ENCODE data around the gene HMBS. TPM values are rescaled to one million over a fixed set of nuclear protein-coding genes. Genes with fewer than 3 reads are reported as not detected.

The HMBS gene
- 3.2 and 5.4 TPM in 2 replicates for total RNA-seq

DNA sequence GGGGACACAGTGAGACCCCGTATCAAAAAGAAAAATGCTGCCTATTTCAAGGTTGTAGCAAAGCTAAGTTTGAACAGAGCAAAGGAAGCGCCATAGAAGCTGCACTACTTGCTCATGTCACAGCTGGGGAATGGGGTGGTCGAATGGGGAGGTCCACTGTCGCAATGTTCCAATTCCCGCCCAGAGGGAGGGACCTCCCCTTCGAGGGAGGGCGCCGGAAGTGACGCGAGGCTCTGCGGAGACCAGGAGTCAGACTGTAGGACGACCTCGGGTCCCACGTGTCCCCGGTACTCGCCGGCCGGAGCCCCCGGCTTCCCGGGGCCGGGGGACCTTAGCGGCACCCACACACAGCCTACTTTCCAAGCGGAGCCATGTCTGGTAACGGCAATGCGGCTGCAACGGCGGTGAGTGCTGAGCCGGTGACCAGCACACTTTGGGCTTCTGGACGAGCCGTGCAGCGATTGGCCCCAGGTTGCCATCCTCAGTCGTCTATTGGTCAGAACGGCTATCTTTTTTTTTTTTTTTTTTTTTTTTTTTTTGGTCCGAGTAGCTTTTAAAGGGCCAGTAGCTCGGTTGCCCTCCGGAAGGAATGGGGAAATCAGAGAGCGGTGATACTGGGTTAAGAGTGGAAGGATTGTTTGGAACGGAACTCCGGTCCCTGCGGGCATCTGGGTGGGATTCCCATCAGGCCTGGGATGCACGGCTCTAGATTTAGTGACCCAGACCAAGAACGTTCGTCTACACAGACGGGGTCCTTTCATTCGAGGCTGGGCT, at the start of gene HMBS:
TSS of gene HMBS (plus strand) at position 219 of the 774 bp plus-strand sequence. CDS start at position 372, 153 bp downstream.

DNA sequence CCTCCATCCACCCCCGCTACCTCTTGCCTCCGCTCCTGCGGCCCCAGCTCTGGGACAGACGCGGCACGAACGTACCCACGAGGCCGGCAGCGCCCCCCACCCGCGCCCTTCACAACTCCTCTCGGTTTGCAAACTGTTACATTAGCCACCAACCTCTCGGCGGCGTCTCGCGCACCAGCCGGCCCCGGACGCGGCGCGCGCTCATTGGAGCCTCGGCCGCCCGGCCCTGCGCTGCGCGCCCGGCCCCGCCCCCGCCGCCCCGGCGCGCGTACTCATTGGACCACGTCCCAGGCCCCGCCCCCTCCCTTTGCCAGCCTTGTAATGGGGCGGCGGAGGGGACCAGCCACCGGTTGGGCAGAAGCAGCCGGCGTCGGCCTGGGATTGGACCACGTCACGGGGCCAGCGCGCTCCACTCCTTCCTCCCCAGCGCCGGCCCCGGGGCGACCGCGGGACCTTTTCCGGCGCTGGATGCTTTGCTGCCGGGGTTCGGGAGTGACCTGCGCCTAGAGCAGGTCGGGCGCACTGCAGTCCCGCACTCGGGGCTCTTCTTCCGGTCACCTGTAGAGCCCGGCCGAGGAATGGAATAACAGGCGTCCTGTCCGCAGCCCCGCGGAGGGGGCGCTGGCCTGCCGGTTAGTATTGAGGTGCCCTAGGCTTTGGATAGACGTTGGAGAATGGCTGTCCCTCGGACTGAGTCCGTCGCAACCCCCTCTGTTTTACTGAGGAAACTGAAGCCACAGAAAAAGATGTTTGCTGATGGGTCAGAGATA, 27.5 kb upstream of the HMBS start, which contains the start of gene HYOU1:
TSS of gene HYOU1 (minus strand) at position 206 of the 770 bp plus-strand sequence. CDS start 1,045 bp downstream, outside the sequence.

DNA sequence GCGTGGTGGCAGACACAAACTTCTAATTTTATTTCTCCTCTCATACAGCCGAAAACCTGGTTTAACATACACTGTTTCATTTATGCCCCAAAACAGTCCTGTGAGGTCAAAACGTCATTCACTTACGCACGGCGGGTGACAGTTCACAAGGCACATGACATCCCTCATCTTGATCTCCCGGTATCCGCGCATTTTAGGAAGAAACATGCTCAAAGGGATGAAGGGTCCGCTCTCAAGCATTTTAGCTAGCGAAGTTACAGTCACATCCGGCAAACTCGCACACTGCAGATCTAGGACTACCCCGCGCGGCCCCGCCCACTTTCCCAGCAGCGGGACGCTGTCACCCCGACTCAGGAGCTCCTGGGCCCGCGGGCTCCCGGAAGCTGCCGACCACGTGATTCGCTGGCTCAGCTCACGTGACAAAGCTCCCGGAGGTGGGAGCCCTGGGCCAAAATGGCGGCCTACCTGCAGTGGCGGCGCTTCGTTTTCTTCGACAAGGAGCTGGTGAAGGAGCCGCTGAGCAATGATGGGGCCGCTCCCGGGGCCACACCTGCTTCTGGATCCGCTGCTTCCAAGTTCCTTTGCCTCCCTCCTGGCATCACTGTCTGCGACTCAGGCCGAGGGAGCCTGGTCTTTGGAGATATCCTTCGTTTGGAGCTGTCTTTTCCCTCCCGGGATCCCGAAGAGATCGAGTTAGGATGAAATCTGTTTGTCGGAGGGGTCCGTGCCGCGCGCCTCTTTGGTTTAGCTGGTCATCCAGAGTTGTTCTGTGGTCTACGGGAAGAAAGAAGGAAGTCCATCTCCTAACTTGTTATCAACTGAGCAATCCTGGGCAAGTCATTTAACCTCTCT, 17.1 kb upstream of the HMBS start, which contains the start of gene VPS11:
TSS of gene VPS11 (plus strand) at position 448 of the 852 bp plus-strand sequence. CDS start at position 454, 6 bp downstream.

DNA sequence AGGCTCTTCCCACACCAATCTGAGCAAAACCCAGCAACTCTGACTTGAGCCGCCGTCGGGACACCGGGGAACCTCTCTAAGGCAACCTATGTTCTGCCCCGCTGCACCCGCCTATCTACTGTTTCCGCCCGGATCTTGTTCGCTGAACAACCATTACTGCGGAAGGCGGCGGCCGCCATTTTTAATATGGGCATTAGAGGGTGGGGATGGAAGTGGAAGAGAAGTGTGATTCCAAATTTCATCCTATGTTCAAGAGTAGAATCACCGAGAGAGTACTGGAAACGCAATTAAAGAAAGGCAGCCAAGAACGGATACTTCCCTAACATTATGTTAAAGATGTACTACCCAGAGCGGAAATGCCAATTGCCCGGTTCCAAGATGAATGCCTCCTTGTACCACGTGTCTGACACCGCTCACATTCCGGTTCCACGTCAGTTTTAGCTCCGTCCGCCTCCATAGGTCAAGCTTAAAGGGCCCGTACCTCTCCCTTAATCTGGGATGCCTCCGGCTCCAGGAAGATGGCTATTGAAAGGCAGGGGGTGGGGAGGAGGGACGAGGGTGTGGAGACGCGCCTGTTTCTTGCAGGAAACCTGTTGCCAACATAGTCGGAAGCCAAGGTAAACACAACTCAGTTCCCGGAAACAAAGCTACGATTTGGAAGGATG, 17.2 kb downstream of the HMBS start, which contains the start of gene DPAGT1:
TSS of gene DPAGT1 (minus strand) at position 95 of the 665 bp plus-strand sequence. CDS start 198 bp downstream, outside the sequence.

DNA sequence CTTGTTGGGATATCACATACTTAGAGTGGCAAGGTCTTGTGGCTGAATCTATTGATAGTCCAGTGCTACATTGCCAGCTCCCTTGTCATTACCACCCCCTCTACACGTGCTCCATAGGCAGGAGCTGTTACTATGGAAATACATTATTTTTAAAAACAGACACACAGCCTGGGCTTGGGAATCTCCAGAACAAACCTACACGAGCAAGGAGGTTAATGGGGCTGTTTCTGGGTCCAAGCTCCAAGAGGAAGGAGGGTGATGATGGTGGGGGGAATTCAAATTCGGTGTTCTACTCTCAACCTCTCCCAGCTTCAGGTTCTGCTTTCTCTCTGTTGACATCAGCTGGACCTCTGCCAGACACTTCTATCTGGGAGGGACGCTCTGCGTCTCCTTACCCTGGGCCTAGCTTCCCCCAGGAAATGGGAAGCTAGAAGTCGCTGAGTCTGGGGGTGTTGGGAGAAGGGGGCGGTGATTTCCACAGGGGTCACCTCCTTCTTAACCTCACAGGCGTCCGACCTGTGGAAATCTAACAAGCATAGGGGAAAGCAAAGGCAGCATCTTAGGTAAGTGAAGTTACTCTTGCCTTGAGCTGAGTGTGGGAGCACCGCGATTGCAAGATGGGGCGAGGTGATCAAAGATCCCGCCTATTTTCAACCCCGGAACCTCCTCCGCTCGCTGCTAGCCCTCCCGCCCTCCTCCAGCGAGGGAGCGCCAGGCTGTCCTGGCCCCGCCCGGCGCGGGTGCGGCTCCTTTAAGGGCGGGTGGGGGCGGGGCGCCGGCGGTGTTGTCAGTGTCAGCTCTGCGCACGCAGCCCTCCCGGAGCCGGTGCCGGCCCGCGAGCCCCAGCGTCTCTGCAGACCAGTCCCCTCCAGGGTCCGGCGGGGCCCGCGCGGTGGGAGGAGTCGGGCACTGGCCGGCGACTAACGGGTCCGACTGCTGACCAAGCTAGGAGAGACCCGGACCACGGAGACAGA, 22.2 kb downstream of the HMBS start, which contains the start of gene C2CD2L:
TSS of gene C2CD2L (plus strand) at position 781 of the 974 bp plus-strand sequence. CDS start 398 bp downstream, outside the sequence.

DNA sequence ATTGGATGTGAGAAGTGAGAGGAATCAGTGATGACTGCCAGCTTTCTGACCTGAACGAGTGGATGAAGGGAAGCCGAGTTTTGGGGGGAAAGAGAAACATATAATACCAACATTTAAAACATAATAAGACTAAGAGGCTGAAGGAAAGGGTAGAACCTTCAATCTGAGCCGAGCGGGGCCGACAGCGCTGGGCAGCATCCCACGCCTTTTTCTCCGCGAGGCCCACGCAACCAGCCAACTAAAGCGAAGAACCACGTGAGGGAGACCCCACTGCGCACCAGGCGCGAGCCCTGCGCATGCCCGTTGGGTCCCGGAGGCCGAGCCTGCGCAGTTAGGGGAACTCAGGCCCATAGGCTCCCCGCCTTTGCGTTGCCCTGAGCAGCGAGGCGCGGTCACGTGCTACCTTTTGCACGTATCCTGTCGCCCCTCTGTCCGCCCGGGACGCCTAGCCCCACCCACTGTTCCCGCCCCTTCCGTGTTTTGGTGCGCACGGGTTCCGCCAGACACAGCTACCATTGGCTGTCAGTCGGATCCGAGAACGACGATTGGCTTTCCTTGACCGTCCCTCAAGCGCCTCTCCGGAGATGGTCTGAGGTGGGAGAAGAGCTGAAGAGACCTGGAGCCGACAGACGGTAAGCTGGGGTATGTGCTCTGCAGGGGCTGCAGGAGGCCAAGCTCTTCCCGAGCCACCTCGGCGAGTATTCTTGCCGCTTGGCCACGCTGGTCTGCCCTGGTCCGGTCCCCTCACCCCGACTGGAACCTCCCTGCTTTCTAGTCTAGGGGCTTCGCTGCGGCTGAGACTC, 36.5 kb downstream of the HMBS start, which contains the start of gene HINFP:
TSS of gene HINFP (plus strand) at position 573 of the 803 bp plus-strand sequence. CDS start 5,365 bp downstream, outside the sequence.

Other genes with a start within 250 kb of the HMBS start
- not detected in 2 replicates for gene CXCR5, start 201.0 kb upstream of the HMBS start, total RNA-seq
- 12.2 and 18.1 TPM in 2 replicates for gene BCL9L, start 159.0 kb upstream of the HMBS start, total RNA-seq
- not detected in 2 replicates for gene UPK2, start 128.6 kb upstream of the HMBS start, total RNA-seq
- not detected in 2 replicates for gene FOXR1, start 113.1 kb upstream of the HMBS start, total RNA-seq
- 18.2 and 21.3 TPM in 2 replicates for gene CENATAC, start 86.7 kb upstream of the HMBS start, total RNA-seq
- gene RPS25, start 66.5 kb upstream of the HMBS start, total RNA-seq = 484 and 692 TPM in 2 replicates
- gene TRAPPC4, start 66.1 kb upstream of the HMBS start, total RNA-seq = 85.0 and 98.2 TPM in 2 replicates
- gene SLC37A4, start 54.0 kb upstream of the HMBS start, total RNA-seq = 5.1 and 6.8 TPM in 2 replicates
- 48.1 and 52.4 TPM in 2 replicates for gene HYOU1, start 27.7 kb upstream of the HMBS start, total RNA-seq
- gene VPS11, start 17.1 kb upstream of the HMBS start, total RNA-seq = 36.7 and 45.2 TPM in 2 replicates
- 7.6 and 8.9 TPM in 2 replicates for gene DPAGT1, start 17.0 kb downstream of the HMBS start, total RNA-seq
- 1.7 and 1.9 TPM in 2 replicates for gene C2CD2L, start 22.5 kb downstream of the HMBS start, total RNA-seq
- gene HINFP, start 36.7 kb downstream of the HMBS start, total RNA-seq = 13.7 and 14.6 TPM in 2 replicates
- 0.09 and 0.16 TPM in 2 replicates for gene ABCG4, start 64.2 kb downstream of the HMBS start, total RNA-seq
- 10.3 and 12.5 TPM in 2 replicates for gene NLRX1, start 83.8 kb downstream of the HMBS start, total RNA-seq
- gene NHERF4, start 100.6 kb downstream of the HMBS start, total RNA-seq = not detected in 2 replicates
- 2.4 and 3.5 TPM in 2 replicates for gene CBL, start 121.5 kb downstream of the HMBS start, total RNA-seq
- 0.94 and 6.1 TPM in 2 replicates for gene MCAM, start 232.2 kb downstream of the HMBS start, total RNA-seq
- gene RNF26, start 249.6 kb downstream of the HMBS start, total RNA-seq = 2.7 and 3.4 TPM in 2 replicates